Stomach (tissue), 9 donors: ENCODE data around the gene CRYBA4. TPM values are rescaled to one million over a fixed set of nuclear protein-coding genes. Genes with fewer than 3 reads are reported as not detected.

Experiments used
- DNase-seq, 2 donors: peaks; one replicate each; pipeline versions ENCODE4 v3.0.0 to v3.0.0-alpha.2; 2013 to 2019
- H3K27ac ChIP-seq, 5 donors: fragments of 200-600 bp in 4 of 5; sonication (generic) in 4 of 5; one replicate each; pipeline ENCODE4 v1.5.1; 2013 to 2019; ENCODE audit warnings: mild to moderate bottlenecking in 1 of 5, moderate library complexity in 1 of 5
- H3K27me3 ChIP-seq, 3 donors: fragments of 200-600 bp; sonication (generic); one replicate each; pipeline ENCODE4 v1.5.1; 2017 to 2019; ENCODE audit warnings: mixed run types in 1 of 3
- H3K36me3 ChIP-seq, 4 donors: fragments of 200-600 bp; sonication (generic); 1 replicate in 3 of 4; 2 replicates in 1 of 4; pipeline ENCODE4 v1.5.1; 2016 to 2019
- H3K4me1 ChIP-seq, 4 donors: fragments of 200-600 bp; sonication (generic); one replicate each; pipeline ENCODE4 v1.5.1; 2016 to 2019
- H3K4me3 ChIP-seq, 4 donors: fragments of 200-600 bp; sonication (generic) in 3 of 4; one replicate each; pipeline ENCODE4 v1.5.1; 2016 to 2019; ENCODE audit warnings: mild to moderate bottlenecking in 1 of 4
- H3K9me3 ChIP-seq, 4 donors: fragments of 200-600 bp; sonication (generic); one replicate each; pipeline ENCODE4 v1.5.1; 2016 to 2019
- EP300 ChIP-seq: sonication (generic); formaldehyde crosslinking; IDR thresholded peaks from one replicate; pipeline ENCODE4 v1.6.1; 2017; ENCODE audit warnings: antibody characterized with exemption
- POLR2A ChIP-seq, 4 donors: fragments of 450-650 bp; IDR thresholded peaks; one replicate each; pipeline ENCODE4 v1.6.1; 2016; ENCODE audit warnings: antibody characterized with exemption in 4 of 4, control low read depth in 2 of 4, mild to moderate bottlenecking in 1 of 4, moderate library complexity in 1 of 4
- POLR2AphosphoS5 ChIP-seq, 3 donors: sonication (generic); formaldehyde crosslinking; IDR thresholded peaks; one replicate each; pipeline ENCODE4 v1.6.1; 2016; ENCODE audit warnings: antibody characterized with exemption in 3 of 3
- WGBS, 5 donors: extraction: QIAGEN DNeasy Blood & Tissue Kit in 3 of 5; methylation state at CpG; one replicate each; pipeline versions ENCODE4 v1.1.5 to v1.1.7; 2013 to 2018; 5-methylcytosine and 5-hydroxymethylcytosine counted together
- intact Hi-C: fragments of 100-400 bp; cut with DNase I; formaldehyde crosslinking; loops from one replicate; pipeline ENCODE4 v1.15.1; 2023; ENCODE audit warnings: low total_unique reads
- polyA plus RNA-seq, 3 donors: library from polyadenylated mRNA; stranded (reverse); fragments of 200-250 nt; gene quantifications; one replicate each; pipeline ENCODE4 v1.2.3, GENCODE V29; 2013
- total RNA-seq, 5 donors: library from RNA; depleted of rRNA; stranded (reverse); fragments of >200 nt; gene quantifications; one replicate each; pipeline versions ENCODE4 v1.1.0 to v1.2.3, GENCODE V29; 2014 to 2016
- TF ChIP-seq, protein P1 (sequence below), 7 experiments: fragments of 450-650 bp in 4 of 7; fragments of 200-600 bp in 3 of 7; sonication (generic) in 3 of 7; IDR thresholded peaks; one replicate each; pipeline ENCODE4 v1.5.1; 2016 to 2019; ENCODE audit warnings: antibody characterized with exemption in 7 of 7, control low read depth in 2 of 7, mild to moderate bottlenecking in 1 of 7
- donor health status: healthy with polysubstance abuse.
- donor health status: Bipolar disorder and iron deficiency.
- donor health status: healthy.

The CRYBA4 gene
- total and polyA plus RNA-seq, 8 donors, result not detected

DNA sequence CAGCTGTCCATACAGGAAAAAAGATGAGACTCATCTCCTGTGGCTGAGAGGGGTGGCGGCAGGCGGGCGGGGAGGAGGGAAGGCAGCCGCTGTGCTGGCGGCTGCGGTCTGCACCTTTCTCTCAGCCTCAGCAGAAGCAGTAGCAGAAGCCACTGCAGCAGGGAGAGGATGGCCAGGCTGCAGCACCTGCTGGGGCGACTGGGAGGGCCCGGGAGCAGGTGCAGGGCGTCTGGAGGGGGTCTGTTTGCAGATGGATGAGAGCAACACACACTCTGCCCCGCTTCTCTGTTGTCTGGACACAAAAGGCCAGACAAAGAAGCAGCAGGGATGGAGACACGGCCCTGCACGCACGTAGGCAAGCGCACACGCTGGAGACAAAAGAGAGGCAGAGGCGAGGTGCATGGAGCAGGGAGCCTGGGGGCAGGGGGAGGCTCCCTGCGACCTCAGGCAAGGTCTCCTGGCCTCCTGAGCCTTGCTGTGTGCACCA is 26.3 kb downstream of the CRYBA4 start:
- WGBS, 5 donors, result 9 to 23% (median 20%) methylated on average over 16 to 17 of the region's 17 CpGs
- peaks cover 0 to 82% (median 16%) of the 10 kb centered on the region in 3 donors for H3K27me3 ChIP-seq
- H3K4me3 ChIP-seq, result no peak overlapping the region
- peak in 1 of 2 donors; percentile 40 for DNase-seq
- TF ChIP-seq, protein P1, sequence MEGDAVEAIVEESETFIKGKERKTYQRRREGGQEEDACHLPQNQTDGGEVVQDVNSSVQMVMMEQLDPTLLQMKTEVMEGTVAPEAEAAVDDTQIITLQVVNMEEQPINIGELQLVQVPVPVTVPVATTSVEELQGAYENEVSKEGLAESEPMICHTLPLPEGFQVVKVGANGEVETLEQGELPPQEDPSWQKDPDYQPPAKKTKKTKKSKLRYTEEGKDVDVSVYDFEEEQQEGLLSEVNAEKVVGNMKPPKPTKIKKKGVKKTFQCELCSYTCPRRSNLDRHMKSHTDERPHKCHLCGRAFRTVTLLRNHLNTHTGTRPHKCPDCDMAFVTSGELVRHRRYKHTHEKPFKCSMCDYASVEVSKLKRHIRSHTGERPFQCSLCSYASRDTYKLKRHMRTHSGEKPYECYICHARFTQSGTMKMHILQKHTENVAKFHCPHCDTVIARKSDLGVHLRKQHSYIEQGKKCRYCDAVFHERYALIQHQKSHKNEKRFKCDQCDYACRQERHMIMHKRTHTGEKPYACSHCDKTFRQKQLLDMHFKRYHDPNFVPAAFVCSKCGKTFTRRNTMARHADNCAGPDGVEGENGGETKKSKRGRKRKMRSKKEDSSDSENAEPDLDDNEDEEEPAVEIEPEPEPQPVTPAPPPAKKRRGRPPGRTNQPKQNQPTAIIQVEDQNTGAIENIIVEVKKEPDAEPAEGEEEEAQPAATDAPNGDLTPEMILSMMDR (IDR thresholded peaks at IDR 0.05), result no peak
- no peak overlapping the region for H3K27ac ChIP-seq
- H3K4me1 ChIP-seq, result peaks cover 9 to 33% (median 20%) of the 10 kb centered on the region in 4 donors
- intact Hi-C loops, result no loop called here
- no peaks in the 10 kb centered on the region for H3K9me3 ChIP-seq
- no peaks in the 10 kb centered on the region for H3K36me3 ChIP-seq

DNA sequence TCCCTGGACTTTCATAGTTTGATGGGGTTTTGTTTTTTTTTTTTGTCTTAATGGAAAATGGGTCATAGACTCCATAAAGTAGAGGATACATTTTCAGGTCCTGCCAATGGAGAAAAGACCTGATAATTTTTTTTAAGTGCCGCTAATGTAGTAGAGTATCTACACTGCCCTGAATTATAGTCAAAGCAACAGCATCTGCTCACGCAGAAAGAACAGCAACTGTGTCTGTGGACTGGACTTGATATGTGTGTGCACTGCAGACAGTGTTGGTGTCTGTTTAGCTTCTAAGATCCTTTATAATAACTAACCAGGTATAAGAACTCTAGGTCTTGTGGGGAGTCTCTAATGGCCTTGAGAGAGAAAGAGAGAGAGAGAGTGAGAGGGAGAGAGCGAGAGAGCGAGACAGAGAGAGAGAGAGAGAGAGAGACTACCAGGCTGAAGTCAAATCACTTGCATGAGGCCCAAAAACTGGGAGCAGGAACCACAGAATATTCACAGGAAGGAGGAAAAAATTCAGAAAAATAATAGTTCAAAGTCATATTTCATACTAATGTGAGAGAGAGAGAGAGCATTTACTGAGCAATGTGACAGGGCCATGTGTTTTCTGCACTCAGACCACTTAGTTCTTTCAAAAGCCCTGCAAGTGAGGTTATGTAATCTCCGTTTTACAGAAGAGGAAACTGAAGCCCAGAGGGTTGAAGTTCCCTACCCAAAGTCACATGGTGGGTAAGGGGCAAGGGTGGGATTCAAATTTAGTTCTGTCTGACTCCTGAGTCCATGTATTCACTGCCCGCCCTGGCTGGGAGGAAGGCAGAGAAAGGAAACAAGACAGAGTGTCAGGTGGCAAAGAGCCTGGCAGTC is 27.0 kb downstream of the CRYBA4 start:
- TF ChIP-seq, protein P1 (IDR thresholded peaks at IDR 0.05), result no peak
- no peak for TF ChIP-seq POLR2AphosphoS5 (IDR thresholded peaks at IDR 0.05)
- no peak for TF ChIP-seq POLR2A (IDR thresholded peaks at IDR 0.05)
- no peak for TF ChIP-seq EP300
- intact Hi-C loops, result no loop called here
- Histone ChIP-seq H3K27me3 (peaks cover 0 to 83% (median 16%) of the 10 kb centered on the region in 3 donors), H3K4me3 (no peak overlapping the region), H3K9me3 (no peaks in the 10 kb centered on the region), H3K36me3 (no peaks in the 10 kb centered on the region), H3K4me1 (peaks cover 9 to 31% (median 20%) of the 10 kb centered on the region in 4 donors), H3K27ac (no peak overlapping the region)
- DNase-seq, result no peak
- 71 to 80% (median 73%) methylated on average over 6 of the region's 6 CpGs for WGBS, 5 donors

DNA sequence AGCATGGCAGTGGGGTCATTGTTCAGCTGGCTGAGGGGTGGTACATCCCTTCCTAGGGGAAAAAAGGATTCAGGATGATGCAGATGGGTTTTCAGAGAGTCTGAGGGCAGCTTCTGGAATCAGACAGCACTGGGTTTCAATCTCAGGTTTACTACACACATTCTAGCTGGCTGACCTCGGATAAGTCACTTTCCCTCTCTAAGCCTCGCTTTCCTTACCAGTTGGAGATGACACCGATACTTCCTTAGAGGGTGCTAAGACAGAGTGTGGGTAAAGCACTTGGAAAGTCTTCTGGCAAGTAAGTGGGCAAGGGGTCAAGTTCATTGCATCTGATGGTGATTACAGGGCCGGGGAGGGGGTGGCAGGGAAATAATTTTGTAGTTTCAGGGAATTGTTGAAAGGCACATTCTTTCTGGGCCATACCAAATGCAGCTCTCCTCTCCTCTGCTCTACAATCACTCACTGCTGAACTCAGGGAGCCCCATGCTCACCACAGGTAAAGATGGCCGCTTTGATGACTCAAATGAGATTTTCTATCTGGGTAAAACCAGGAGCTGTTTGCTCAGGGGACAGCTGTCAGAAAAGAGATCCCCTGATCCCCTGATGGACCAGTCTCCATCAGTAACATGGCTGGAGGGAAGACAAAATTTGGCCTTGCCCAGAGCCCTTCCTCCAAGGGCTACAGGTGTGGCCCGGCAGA is 29.1 kb downstream of the CRYBA4 start:
- 71 to 81% (median 76%) methylated on average over 6 of the region's 6 CpGs for WGBS, 5 donors
- no peaks in the 10 kb centered on the region for H3K36me3 ChIP-seq
- H3K4me3 ChIP-seq, result no peak overlapping the region
- no peaks in the 10 kb centered on the region for H3K9me3 ChIP-seq
- peaks cover 0 to 16% (median 8%) of the 10 kb centered on the region in 4 donors for H3K4me1 ChIP-seq
- H3K27ac ChIP-seq, result no peak overlapping the region
- intact Hi-C loops, result no loop called here
- DNase-seq, result no peak
- peaks cover 0 to 89% (median 23%) of the 10 kb centered on the region in 3 donors for H3K27me3 ChIP-seq
- no peak for TF ChIP-seq POLR2A (IDR thresholded peaks at IDR 0.05)
- no peak for TF ChIP-seq POLR2AphosphoS5 (IDR thresholded peaks at IDR 0.05)
- no peak for TF ChIP-seq EP300
- TF ChIP-seq, protein P1 (IDR thresholded peaks at IDR 0.05), result no peak

DNA sequence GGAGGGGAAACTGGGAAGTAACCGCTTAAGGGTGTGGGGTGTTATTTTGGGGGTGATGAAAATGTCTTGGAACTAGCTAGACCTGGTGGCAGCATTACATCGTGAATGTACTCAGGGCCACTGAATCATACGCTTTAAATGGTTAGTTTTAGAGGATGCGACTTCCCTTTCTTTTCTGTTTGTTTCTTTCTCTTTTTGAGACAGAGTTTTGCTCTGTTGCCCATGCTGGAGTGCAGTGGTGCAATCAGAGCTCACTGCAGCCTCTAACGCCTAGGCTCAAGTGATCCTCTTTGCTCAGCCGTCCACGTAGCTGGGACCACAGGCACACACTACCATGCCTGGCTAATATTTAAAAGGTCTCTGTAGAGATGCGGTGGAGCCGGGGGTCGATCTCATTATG is 30.1 kb downstream of the CRYBA4 start:
- Histone ChIP-seq H3K27me3 (peaks cover 0 to 89% (median 26%) of the 10 kb centered on the region in 3 donors), H3K4me3 (no peak overlapping the region), H3K4me1 (peaks cover 0 to 18% (median 9%) of the 10 kb centered on the region in 4 donors), H3K9me3 (no peaks in the 10 kb centered on the region), H3K27ac (no peak overlapping the region), H3K36me3 (no peaks in the 10 kb centered on the region)
- intact Hi-C loops, result no loop called here
- DNase-seq, result no peak
- WGBS, 5 donors, result 76 to 80% (median 78%) methylated on average over 10 of the region's 10 CpGs
- TF ChIP-seq, protein P1 (IDR thresholded peaks at IDR 0.05), result no peak
- TF ChIP-seq POLR2AphosphoS5 (IDR thresholded peaks at IDR 0.05) (no peak), EP300 (no peak), POLR2A (IDR thresholded peaks at IDR 0.05) (no peak)
